ENCODE data around the gene ABCA2.
A peak's percentile ranks its signal among the peaks of the same experiment; 100 is the strongest.

ABCA2 gene

DNA sequence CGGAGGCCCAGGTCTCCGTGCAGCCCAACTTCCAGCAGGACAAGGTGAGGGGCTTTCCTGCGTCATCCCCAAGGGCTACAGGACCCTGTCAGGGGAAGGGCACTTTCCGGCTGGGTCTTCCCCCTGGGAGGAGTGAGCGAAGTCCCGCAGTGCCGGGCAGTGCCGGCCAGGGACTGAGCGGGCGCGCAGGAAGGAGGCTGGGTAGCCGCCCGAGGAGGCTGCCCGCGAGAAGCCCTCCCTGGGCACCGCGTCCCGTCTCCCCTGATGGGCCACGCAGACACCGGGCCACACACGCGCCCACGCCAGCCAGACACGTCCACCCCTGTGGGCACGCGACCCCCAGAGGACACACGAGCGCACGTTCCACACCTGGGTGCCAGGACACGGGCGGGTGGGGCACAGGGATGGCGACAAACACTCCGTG, 50.4 kb downstream of the ABCA2 start:
- no peak overlapping the region for H3K9ac ChIP-seq

DNA sequence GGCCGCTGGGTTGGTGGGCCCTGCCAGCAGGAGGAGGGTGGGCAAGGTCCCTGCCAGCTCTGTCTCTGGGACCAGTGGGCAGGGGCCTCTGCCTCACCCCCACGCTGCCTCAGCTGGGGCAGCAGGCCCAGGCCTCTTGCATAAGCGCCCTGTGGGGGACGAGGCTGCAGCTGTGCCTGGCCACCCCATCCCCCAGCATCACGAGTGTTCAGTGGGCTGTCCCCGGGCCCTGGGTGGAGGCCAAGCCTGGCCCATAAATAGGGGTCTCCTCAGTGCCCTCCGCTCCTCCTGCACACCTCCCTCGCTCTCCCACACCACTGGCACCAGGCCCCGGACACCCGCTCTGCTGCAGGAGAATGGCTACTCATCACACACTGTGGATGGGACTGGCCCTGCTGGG, 50.8 kb downstream of the ABCA2 start, which contains the start of gene PTGDS:
TSS of gene PTGDS (plus strand) at position 282 of the 400 bp plus-strand sequence. CDS start at position 357, 75 bp downstream.
- Histone ChIP-seq H3K9me3 (no peaks in the 10 kb centered on the region), H3K27ac (no peak within 1 kb of the TSS), H3K27me3 (peaks cover 2% of the 10 kb centered on the region; the same call in 1 of the 2 replicates), H4K20me1 (no peaks in the 10 kb centered on the region), H3K36me3 (no peaks in the 10 kb centered on the region), H3K9ac (no peak within 1 kb of the TSS), H3K4me1 (peaks cover 43% of the 10 kb centered on the region), H3K4me3 (no peak within 1 kb of the TSS), H3K4me2 (peak within 1 kb of the TSS; percentile 70)
- no peak for TF ChIP-seq Cebpa-rat (IDR thresholded peaks at IDR 0.05)

More for the DNA sequence above, 50.4 kb downstream of the ABCA2 start:
- Histone ChIP-seq H3K27ac (no peak overlapping the region), H3K36me3 (no peaks in the 10 kb centered on the region), H3K4me3 (no peak overlapping the region), H3K4me1 (peaks cover 43% of the 10 kb centered on the region), H3K9me3 (no peaks in the 10 kb centered on the region), H3K4me2 (no peak overlapping the region), H4K20me1 (no peaks in the 10 kb centered on the region), H3K27me3 (peaks cover 6% of the 10 kb centered on the region)
- no peak for TF ChIP-seq Cebpa-rat (IDR thresholded peaks at IDR 0.05)

DNA sequence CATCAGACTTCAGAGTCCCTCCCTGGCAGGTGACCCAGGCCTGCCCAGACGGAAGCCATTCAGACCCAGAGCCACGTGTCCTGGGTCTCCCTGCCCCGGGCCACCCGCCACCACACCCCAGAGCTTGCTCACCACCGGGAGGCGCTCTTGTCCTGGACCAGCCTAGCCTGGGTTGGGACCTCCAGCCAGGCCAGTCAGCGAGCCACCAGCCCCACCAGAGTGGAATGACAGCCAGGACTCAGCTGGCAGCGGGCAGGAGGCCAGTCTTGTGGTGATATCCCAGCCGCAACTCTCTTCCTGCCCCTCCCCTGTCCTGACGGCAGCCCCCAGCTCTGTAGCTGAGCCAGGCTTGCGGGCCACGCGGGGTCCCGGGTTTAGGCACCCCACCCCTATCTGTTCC, 52.4 kb downstream of the ABCA2 start:
- no peak for TF ChIP-seq Cebpa-rat (IDR thresholded peaks at IDR 0.05)
- H3K4me3 ChIP-seq: no peak overlapping the region
- no peaks in the 10 kb centered on the region for H3K27me3 ChIP-seq
- H3K36me3 ChIP-seq: no peaks in the 10 kb centered on the region
- H3K9me3 ChIP-seq: no peaks in the 10 kb centered on the region
- H3K4me1 ChIP-seq: peaks cover 57% of the 10 kb centered on the region
- peak overlapping the region; percentile 70 for H3K4me2 ChIP-seq
- H3K9ac ChIP-seq: no peak overlapping the region
- H3K27ac ChIP-seq: 0 out of 2 replicates have a peak overlapping the region, but pooled peaks have one; percentile 13
- no peaks in the 10 kb centered on the region for H4K20me1 ChIP-seq

DNA sequence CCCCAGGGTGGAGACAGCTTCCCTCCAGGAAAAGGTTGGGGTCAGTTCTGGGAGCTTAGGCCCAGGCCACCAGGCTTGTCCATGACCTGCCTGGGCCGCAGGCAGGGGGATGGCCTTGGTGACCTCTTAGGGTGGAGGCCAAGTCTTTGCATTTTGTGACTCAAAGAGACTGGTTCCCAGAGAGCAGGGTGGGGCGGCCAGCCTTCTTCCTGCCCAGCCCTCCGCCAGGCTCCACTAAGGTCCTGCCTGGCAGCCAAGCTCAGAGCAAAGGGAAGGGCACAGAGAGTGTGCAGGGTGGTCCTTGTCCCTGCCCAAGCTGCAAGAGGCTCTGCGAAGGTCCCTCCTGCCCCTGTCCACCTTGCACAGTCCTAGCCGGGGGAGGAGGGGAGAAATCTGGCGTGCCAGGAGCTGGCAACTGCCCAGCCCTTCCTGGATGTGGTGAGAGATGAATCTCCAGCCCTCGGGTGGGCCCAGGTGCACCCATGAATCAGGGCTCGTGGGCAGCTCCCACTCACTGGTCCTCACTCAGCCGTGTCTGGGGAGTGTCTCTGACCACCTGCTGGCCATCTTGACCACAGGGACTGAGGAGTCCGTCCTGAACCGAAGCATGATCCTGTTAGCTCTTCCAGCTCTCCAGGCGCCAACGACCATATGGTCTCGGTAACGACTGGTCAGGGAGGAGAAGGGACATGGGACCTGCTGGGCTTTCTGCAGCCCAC, 53.1 kb downstream of the ABCA2 start:
- H3K27me3 ChIP-seq: no peaks in the 10 kb centered on the region
- no peak overlapping the region for H3K27ac ChIP-seq
- peaks cover 62% of the 10 kb centered on the region for H3K4me1 ChIP-seq
- H3K9me3 ChIP-seq: no peaks in the 10 kb centered on the region
- H3K36me3 ChIP-seq: no peaks in the 10 kb centered on the region
- no peak overlapping the region for H3K9ac ChIP-seq
- H4K20me1 ChIP-seq: no peaks in the 10 kb centered on the region
- TF ChIP-seq Cebpa-rat (IDR thresholded peaks at IDR 0.05): no peak
- no peak overlapping the region for H3K4me3 ChIP-seq
- peak overlapping the region; percentile 70 for H3K4me2 ChIP-seq

DNA sequence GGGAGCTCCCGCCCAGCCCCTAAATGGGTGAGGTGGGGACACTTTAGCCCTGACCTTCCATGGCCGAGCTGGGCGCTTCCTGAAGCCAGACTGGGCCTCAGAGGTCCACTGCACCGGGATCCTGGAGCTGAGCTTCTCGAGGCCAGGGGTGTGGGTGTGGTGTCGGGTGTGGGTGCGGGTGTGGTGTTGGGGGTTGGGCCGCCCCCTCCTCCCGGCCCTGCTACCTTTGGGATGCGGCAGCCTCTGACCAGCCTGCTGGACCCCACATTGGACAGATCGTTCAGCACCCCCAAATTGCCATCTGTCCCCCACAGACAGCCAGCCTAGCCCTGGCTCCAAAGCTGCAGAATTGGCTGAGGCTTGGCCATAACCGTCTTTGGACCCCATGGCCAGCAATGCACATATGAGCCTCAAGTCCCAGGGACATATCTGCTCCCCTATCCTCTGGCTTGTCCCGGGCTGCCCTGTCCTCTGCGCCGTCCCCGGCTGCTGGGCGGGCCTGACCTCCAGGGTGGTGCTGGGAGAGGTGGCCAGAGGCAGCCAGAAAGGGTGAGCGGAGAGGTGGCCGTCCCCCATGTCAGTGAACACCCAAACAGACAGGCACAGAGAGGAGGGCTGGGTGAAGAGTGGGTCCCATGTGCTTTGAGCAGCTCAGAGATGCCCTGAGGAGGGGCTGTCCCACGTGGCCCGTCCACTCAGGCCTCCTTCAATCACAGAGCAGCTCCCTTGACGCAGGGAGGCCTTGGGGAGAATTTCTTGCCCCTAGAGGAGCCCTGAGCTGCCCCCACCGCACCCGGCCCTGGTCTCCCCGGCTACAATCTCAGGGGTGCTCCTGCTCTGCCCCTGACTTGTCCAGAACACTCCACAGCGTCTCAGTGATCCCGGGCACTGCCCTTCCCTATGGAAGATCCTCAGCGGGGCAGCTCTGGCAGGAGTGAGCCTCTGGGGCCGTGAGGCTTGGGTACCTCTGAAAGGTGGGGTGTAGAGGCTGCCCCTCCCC, 54.1 kb downstream of the ABCA2 start:
- Histone ChIP-seq H3K4me3 (no peak overlapping the region), H4K20me1 (no peaks in the 10 kb centered on the region), H3K4me1 (peaks cover 54% of the 10 kb centered on the region), H3K27me3 (no peaks in the 10 kb centered on the region), H3K9ac (no peak overlapping the region), H3K27ac (no peak overlapping the region), H3K36me3 (no peaks in the 10 kb centered on the region), H3K4me2 (peak overlapping the region; percentile 70; the same call in 1 of the 2 replicates), H3K9me3 (no peaks in the 10 kb centered on the region)
- no peak for TF ChIP-seq Cebpa-rat (IDR thresholded peaks at IDR 0.05)

DNA sequence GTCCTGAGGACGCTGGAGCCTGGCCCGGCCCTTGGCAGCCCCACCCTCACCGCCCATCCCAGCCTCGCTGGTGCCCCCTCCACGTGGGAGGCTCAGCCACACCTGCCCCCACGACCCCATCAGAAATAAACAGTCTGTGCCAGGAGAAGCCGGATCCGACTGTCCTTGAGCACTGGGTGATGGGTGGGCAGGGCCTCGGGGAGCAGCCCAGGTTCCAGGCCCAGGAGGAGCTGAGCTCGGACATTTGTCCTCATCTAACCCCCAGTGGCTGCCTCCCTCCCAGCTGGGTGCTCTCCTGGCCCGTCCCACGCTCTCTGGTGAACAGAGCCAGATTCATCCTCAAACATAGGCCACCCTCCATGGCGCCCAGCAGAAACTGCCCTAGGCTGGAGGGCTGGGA, 55.3 kb downstream of the ABCA2 start:
- Histone ChIP-seq H3K9ac (no peak overlapping the region), H3K4me2 (no peak overlapping the region), H3K36me3 (no peaks in the 10 kb centered on the region), H4K20me1 (no peaks in the 10 kb centered on the region), H3K4me1 (peaks cover 53% of the 10 kb centered on the region), H3K27me3 (no peaks in the 10 kb centered on the region), H3K27ac (no peak overlapping the region), H3K9me3 (no peaks in the 10 kb centered on the region), H3K4me3 (no peak overlapping the region)
- TF ChIP-seq Cebpa-rat (IDR thresholded peaks at IDR 0.05): no peak

DNA sequence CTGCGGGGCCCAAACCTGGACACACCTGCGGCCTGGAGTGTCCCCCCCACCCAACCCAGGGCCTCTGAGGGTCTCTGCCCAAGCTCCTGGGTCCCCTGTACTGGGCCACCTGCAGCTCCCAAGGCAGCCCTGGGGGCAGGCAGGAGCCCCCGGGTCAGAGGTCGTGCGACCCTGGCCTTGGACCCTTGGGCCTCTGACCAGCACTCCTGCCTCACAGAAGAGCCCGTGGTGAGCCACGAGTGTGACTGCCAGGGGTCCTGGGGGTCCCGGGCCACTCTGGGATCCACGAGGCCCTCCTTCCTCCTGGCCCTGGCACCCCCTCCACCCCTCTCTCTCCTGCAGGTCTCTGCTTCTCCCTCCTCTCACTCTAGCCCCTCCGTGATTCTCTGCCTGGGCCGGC, 55.7 kb downstream of the ABCA2 start:
- H3K4me2 ChIP-seq: no peak overlapping the region
- peaks cover 50% of the 10 kb centered on the region for H3K4me1 ChIP-seq
- H4K20me1 ChIP-seq: no peaks in the 10 kb centered on the region
- H3K27me3 ChIP-seq: no peaks in the 10 kb centered on the region
- no peak overlapping the region for H3K4me3 ChIP-seq
- no peak overlapping the region for H3K27ac ChIP-seq
- no peaks in the 10 kb centered on the region for H3K9me3 ChIP-seq
- no peaks in the 10 kb centered on the region for H3K36me3 ChIP-seq
- TF ChIP-seq Cebpa-rat (IDR thresholded peaks at IDR 0.05): no peak
- no peak overlapping the region for H3K9ac ChIP-seq

DNA sequence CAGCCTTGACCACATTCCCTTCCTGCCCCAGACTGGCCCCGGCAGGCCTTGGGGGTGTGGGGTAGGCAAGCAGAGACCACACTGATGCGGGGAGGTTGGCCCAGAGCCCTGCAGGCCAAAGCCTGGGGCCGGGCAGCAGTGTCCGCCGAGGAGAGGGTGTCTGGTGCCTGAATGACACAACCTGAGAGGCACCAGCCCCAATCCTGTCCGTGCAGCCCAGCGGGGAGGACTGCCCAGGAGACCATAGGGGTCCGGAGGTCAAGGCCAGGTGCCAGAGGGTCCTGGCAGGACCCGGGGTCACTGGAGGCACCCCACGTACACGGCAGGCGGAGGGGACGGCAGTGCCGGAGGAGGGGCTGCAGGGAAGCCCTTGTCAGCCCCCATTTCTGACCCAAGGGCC, 56.3 kb downstream of the ABCA2 start:
- Histone ChIP-seq H3K27ac (no peak overlapping the region), H3K9me3 (no peaks in the 10 kb centered on the region), H3K9ac (no peak overlapping the region), H3K27me3 (no peaks in the 10 kb centered on the region), H3K36me3 (no peaks in the 10 kb centered on the region), H3K4me1 (peaks cover 46% of the 10 kb centered on the region), H3K4me2 (no peak overlapping the region), H4K20me1 (no peaks in the 10 kb centered on the region), H3K4me3 (no peak overlapping the region)
- no peak for TF ChIP-seq Cebpa-rat (IDR thresholded peaks at IDR 0.05)

DNA sequence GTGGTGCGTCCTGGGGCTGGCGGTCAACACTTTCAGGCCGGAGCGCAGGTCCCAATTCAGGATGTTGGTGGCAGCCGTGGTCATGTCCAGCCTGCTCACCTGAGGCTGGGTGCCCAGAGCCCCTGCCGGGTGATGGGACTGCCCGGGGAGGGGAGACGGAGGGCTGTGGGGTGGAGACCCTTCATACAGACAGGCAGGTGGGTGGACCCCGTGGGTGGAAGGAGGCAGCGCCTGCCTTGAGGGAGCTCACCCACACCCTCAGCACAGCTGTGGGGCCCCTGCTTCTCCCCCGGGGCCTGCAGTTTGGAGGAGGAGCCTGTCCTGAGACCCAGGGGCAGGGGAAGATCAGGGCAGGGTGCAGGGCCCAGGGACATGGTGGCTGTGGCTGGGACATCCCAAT, 57.7 kb downstream of the ABCA2 start:
- H3K27me3 ChIP-seq: no peaks in the 10 kb centered on the region
- no peaks in the 10 kb centered on the region for H3K36me3 ChIP-seq
- peak overlapping the region; percentile 62 for H3K4me2 ChIP-seq
- H3K27ac ChIP-seq: 0 out of 2 replicates have a peak overlapping the region, but pooled peaks have one; percentile 30
- H4K20me1 ChIP-seq: no peaks in the 10 kb centered on the region
- TF ChIP-seq Cebpa-rat (IDR thresholded peaks at IDR 0.05): no peak
- peaks cover 46% of the 10 kb centered on the region for H3K4me1 ChIP-seq
- H3K9me3 ChIP-seq: no peaks in the 10 kb centered on the region
- H3K4me3 ChIP-seq: no peak overlapping the region
- no peak overlapping the region for H3K9ac ChIP-seq

DNA sequence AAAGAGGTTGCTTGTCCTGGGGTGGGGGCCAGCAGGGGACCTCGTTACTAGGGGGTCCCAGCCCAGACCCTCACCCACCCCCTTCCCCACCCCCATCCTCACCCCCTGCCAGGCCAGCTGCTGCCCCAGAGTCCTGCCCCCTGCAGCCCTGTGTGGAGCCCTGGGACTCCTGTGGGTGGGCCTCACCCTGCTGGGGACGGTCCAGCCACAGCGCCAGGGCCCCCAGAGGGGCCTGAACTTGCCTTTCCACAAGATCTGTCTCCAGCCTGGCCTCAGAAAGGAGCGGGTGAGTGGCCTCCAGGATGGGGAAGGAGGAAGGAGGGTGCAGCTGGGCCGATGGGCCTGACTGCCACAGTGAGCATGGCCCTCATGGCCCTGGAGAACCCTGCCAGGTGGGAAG, 58.3 kb downstream of the ABCA2 start:
- H3K9me3 ChIP-seq: no peaks in the 10 kb centered on the region
- TF ChIP-seq Cebpa-rat (IDR thresholded peaks at IDR 0.05): no peak
- no peak overlapping the region for H3K9ac ChIP-seq

More for the DNA sequence above, 58.3 kb downstream of the ABCA2 start:
- Histone ChIP-seq H3K4me2 (peak overlapping the region; percentile 62), H3K27ac (no peak overlapping the region), H4K20me1 (no peaks in the 10 kb centered on the region), H3K27me3 (no peaks in the 10 kb centered on the region), H3K4me3 (no peak overlapping the region), H3K4me1 (peaks cover 40% of the 10 kb centered on the region), H3K36me3 (no peaks in the 10 kb centered on the region)
